Osteoblast (primary cell): ENCODE measurements around the gene HK1. TPM values are rescaled to one million over a fixed set of nuclear protein-coding genes. Genes with fewer than 3 reads are reported as not detected.
A peak's percentile ranks its signal among the peaks of the same experiment; 100 is the strongest.

Experiments
- DNase-seq: peaks from one replicate; pipeline ENCODE4 v3.0.0; 2011; ENCODE audit warnings: low spot score, mixed read lengths; ENCODE audit not compliant: insufficient read length; ENCODE audit errors: missing footprints
- H2AFZ ChIP-seq: 2 replicates; pipeline ENCODE4 v1.6.0; 2011; ENCODE audit warnings: mild to moderate bottlenecking, low read length
- H3K27ac ChIP-seq: 2 replicates; pipeline ENCODE4 v1.5.1; 2011; ENCODE audit warnings: mild to moderate bottlenecking, low read depth, low read length, moderate library complexity
- H3K27me3 ChIP-seq: 2 replicates; pipeline ENCODE4 v1.6.0; 2012; ENCODE audit warnings: mild to moderate bottlenecking, control low read depth, inconsistent platforms, low read length, moderate library complexity; ENCODE audit not compliant: insufficient read depth
- H3K36me3 ChIP-seq: 2 replicates; pipeline ENCODE4 v1.5.1; 2011; ENCODE audit warnings: mild to moderate bottlenecking, low read length, control low read depth, moderate library complexity; ENCODE audit not compliant: insufficient read depth
- H3K4me1 ChIP-seq: 2 replicates; pipeline ENCODE4 v1.5.1; 2011; ENCODE audit warnings: mild to moderate bottlenecking, low read length, control low read depth, moderate library complexity; ENCODE audit not compliant: insufficient read depth
- H3K4me2 ChIP-seq: 2 replicates; pipeline ENCODE4 v1.6.0; 2011; ENCODE audit warnings: mild to moderate bottlenecking, low read length; ENCODE audit not compliant: insufficient read depth
- H3K4me3 ChIP-seq: fragments of 200-600 bp; sonication (generic); 3 replicates; pipeline ENCODE4 v1.5.1; 2012; ENCODE audit warnings: mild to moderate bottlenecking, low read length, inconsistent platforms; ENCODE audit not compliant: insufficient read depth
- H3K79me2 ChIP-seq: 2 replicates; pipeline ENCODE4 v1.6.0; 2012; ENCODE audit warnings: mild to moderate bottlenecking, low read length, control low read depth, inconsistent platforms; ENCODE audit not compliant: insufficient read depth
- H3K9me3 ChIP-seq: 2 replicates; pipeline ENCODE4 v1.5.1; 2011; ENCODE audit warnings: low read depth, low read length, control low read depth
- H4K20me1 ChIP-seq: 2 replicates; pipeline ENCODE4 v1.6.0; 2012; ENCODE audit warnings: mild to moderate bottlenecking, low read length, control low read depth; ENCODE audit not compliant: insufficient read depth
- CTCF ChIP-seq: IDR thresholded peaks from 2 replicates; pipeline ENCODE4 v1.5.1; 2011; ENCODE audit warnings: mild to moderate bottlenecking, low read depth, low read length, moderate library complexity; ENCODE audit errors: extremely low read depth
- total RNA-seq: library from RNA; depleted of rRNA; stranded (reverse); fragments of >200 nt; gene quantifications from 2 replicates; pipeline ENCODE4 v1.2.3, GENCODE V29; 2012

HK1 gene
- total RNA-seq, 1 donor, result 111 TPM

- H4K20me1 ChIP-seq, result peaks cover 26% of the 10 kb centered on the region
- H3K79me2 ChIP-seq, result peaks cover 86% of the 10 kb centered on the region
- H3K27ac ChIP-seq, result no peak overlapping the region
Observed at GRCh38 chr10:69359148-69359547, 80.9 kb downstream of the HK1 start.

GRCh38 chr10:69359594-69359993, 81.3 kb downstream of the HK1 start:
- no peaks in the 10 kb centered on the region for H3K27me3 ChIP-seq
- H3K27ac ChIP-seq, result no peak overlapping the region
- H3K36me3 ChIP-seq, result peaks cover 13% of the 10 kb centered on the region
- no peak overlapping the region for H2AFZ ChIP-seq
- peaks cover 26% of the 10 kb centered on the region for H4K20me1 ChIP-seq
- no peak for TF ChIP-seq CTCF
- H3K4me2 ChIP-seq, result no peak overlapping the region
- peaks cover 47% of the 10 kb centered on the region for H3K4me1 ChIP-seq
- H3K4me3 ChIP-seq, result no peak overlapping the region
- H3K79me2 ChIP-seq, result peaks cover 86% of the 10 kb centered on the region
- no peaks in the 10 kb centered on the region for H3K9me3 ChIP-seq
- DNase-seq, result peak; percentile 14

More at GRCh38 chr10:69359148-69359547, 80.9 kb downstream of the HK1 start:
- H3K4me2 ChIP-seq, result no peak overlapping the region
- peaks cover 10% of the 10 kb centered on the region for H3K36me3 ChIP-seq
- no peak overlapping the region for H3K4me3 ChIP-seq
- no peaks in the 10 kb centered on the region for H3K9me3 ChIP-seq
- no peak for DNase-seq
- TF ChIP-seq CTCF, result no peak
- H3K27me3 ChIP-seq, result no peaks in the 10 kb centered on the region
- no peak overlapping the region for H2AFZ ChIP-seq
- peaks cover 47% of the 10 kb centered on the region for H3K4me1 ChIP-seq

GRCh38 chr10:69360485-69361302, 82.4 kb downstream of the HK1 start:
- Histone ChIP-seq H2AFZ (no peak overlapping the region), H3K27me3 (no peaks in the 10 kb centered on the region), H3K4me2 (peak overlapping the region; percentile 37), H4K20me1 (peaks cover 26% of the 10 kb centered on the region), H3K79me2 (peaks cover 83% of the 10 kb centered on the region), H3K4me1 (peaks cover 47% of the 10 kb centered on the region), H3K27ac (no peak overlapping the region), H3K9me3 (no peaks in the 10 kb centered on the region), H3K4me3 (no peak overlapping the region), H3K36me3 (peaks cover 22% of the 10 kb centered on the region)
- TF ChIP-seq CTCF, result no peak
- DNase-seq, result peak; percentile 96

DNA sequence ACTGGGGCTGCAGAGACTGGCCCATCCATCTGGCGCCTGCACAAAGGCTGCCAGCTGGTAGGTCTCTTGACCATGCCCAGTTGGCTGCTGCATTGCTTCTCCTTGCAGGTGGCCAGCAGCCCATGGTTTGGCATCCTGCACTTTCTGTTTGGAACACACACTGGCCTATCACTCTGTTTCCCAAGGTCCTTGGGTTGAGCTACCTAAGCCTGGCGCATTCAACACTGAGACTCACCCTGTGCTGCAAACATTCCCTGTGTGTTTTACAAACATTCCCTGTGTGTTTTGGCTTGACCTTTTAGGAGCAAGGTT, 83.0 kb downstream of the HK1 start:
- Histone ChIP-seq H3K4me1 (peaks cover 47% of the 10 kb centered on the region), H3K4me2 (peak overlapping the region; percentile 18), H3K36me3 (peaks cover 26% of the 10 kb centered on the region), H3K79me2 (peaks cover 81% of the 10 kb centered on the region), H3K4me3 (no peak overlapping the region), H2AFZ (no peak overlapping the region), H4K20me1 (peaks cover 26% of the 10 kb centered on the region), H3K27ac (no peak overlapping the region), H3K27me3 (no peaks in the 10 kb centered on the region), H3K9me3 (no peaks in the 10 kb centered on the region)
- no peak for DNase-seq
- no peak for TF ChIP-seq CTCF
